Upper lobe of right lung (tissue), 1 donor: Measurements from ENCODE around the gene ADPRM. TPM values are rescaled to one million over a fixed set of nuclear protein-coding genes. Genes with fewer than 3 reads are reported as not detected.
"Not testable (repeated sequence)": the region's sequence is repeated elsewhere in the genome, so short reads cannot be mapped to it uniquely, and the experiment has no call there.

Source experiments
- ATAC-seq: fragments of 200-7000 bp; cut with Tn5 transposase; one replicate; pipeline ENCODE4 v1.9.1; 2020; ENCODE audit warnings: mild to moderate bottlenecking, moderate library complexity
- DNase-seq: peaks from one replicate; pipeline ENCODE4 v3.0.0-alpha.2; 2020
- H3K27ac ChIP-seq: fragments of 200-600 bp; one replicate; pipeline ENCODE4 v1.8.0; 2022
- H3K27me3 ChIP-seq: fragments of 200-600 bp; one replicate; pipeline ENCODE4 v1.8.0; 2022; ENCODE audit warnings: mild to moderate bottlenecking
- H3K36me3 ChIP-seq: fragments of 200-600 bp; one replicate; pipeline ENCODE4 v1.8.0; 2022
- H3K4me1 ChIP-seq: fragments of 200-600 bp; one replicate; pipeline ENCODE4 v1.8.0; 2022
- H3K4me3 ChIP-seq: fragments of 200-600 bp; one replicate; pipeline ENCODE4 v1.8.0; 2022; ENCODE audit warnings: mild to moderate bottlenecking
- H3K9me3 ChIP-seq: fragments of 200-600 bp; one replicate; pipeline ENCODE4 v1.8.0; 2022
- intact Hi-C: fragments of 100-400 bp; cut with DNase I; formaldehyde crosslinking; loops from one replicate; pipeline ENCODE4 v1.11.0; 2022
- total RNA-seq: library from RNA; stranded (reverse); fragmentation: NEBNext Ultra II Directional; extraction: Animal tissue kit (Norgen Biotek cat#: 25700); gene quantifications from one replicate; pipeline ENCODE4 v1.2.1, GENCODE V29; 2021
- TF ChIP-seq, protein P1 (sequence below): fragments of 200-600 bp; IDR thresholded peaks from one replicate; pipeline ENCODE4 v1.8.0; 2022; ENCODE audit warnings: antibody characterized with exemption
- donor health status: DM: no; HTN: yes; CAD: no; lungs with severe emphysema.

Gene ADPRM
- total RNA-seq, 1 donor from 2014 or later, result 8.2 TPM

DNA sequence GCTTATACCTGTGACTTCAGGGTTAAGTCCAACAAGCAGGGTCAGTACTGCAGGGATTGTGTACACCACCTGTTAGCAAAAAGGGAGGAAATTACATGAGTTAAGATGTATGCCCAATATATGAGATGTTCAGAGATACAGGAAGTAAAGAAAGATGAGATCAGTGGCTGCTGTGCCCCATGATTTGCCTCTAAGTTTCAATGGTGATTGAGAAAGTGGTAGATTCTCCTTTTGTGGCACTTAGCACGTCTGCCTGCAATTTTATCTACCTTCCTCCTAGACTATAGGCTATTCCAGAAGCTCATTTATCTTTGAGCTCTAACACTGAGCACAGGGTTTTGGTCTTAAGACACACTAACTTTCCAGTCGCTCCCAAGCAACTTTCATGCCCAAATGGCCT, 28.8 kb downstream of the ADPRM start:
- Histone ChIP-seq H3K27ac (no peak overlapping the region), H3K36me3 (peaks cover 17% of the 10 kb centered on the region), H3K4me3 (no peak overlapping the region), H3K4me1 (no peaks in the 10 kb centered on the region), H3K27me3 (no peaks in the 10 kb centered on the region), H3K9me3 (no peaks in the 10 kb centered on the region)
- ATAC-seq (no peak), DNase-seq (no peak)
- TF ChIP-seq, protein P1, sequence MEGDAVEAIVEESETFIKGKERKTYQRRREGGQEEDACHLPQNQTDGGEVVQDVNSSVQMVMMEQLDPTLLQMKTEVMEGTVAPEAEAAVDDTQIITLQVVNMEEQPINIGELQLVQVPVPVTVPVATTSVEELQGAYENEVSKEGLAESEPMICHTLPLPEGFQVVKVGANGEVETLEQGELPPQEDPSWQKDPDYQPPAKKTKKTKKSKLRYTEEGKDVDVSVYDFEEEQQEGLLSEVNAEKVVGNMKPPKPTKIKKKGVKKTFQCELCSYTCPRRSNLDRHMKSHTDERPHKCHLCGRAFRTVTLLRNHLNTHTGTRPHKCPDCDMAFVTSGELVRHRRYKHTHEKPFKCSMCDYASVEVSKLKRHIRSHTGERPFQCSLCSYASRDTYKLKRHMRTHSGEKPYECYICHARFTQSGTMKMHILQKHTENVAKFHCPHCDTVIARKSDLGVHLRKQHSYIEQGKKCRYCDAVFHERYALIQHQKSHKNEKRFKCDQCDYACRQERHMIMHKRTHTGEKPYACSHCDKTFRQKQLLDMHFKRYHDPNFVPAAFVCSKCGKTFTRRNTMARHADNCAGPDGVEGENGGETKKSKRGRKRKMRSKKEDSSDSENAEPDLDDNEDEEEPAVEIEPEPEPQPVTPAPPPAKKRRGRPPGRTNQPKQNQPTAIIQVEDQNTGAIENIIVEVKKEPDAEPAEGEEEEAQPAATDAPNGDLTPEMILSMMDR, result no peak
- intact Hi-C loops, result no loop called here

DNA sequence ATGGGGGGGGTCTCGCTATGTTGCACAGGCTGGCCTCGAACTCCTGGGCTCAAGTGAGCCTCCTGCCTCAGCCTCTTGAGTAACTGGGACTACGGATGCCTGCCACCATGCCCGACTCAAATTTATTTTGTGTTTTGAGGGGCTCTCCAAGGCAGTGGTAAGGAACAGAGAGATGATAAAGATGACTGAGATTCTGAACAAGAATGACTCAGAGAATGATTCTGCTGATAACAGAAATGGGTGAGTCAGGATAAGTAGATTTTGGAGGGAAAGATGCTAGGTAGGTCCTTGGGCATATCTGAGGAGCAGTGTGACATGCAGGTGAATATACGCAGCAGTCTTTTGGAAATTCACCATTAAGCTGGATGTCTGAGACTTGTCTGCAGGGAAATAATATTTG, 29.8 kb downstream of the ADPRM start:
- intact Hi-C loops, result no loop called here
- H3K27me3 ChIP-seq, result no peaks in the 10 kb centered on the region
- peaks cover 17% of the 10 kb centered on the region for H3K36me3 ChIP-seq
- DNase-seq, result no peak
- ATAC-seq, result no peak
- H3K27ac ChIP-seq, result no peak overlapping the region
- no peaks in the 10 kb centered on the region for H3K9me3 ChIP-seq
- no peak overlapping the region for H3K4me3 ChIP-seq
- TF ChIP-seq, protein P1, result no peak
- no peaks in the 10 kb centered on the region for H3K4me1 ChIP-seq

DNA sequence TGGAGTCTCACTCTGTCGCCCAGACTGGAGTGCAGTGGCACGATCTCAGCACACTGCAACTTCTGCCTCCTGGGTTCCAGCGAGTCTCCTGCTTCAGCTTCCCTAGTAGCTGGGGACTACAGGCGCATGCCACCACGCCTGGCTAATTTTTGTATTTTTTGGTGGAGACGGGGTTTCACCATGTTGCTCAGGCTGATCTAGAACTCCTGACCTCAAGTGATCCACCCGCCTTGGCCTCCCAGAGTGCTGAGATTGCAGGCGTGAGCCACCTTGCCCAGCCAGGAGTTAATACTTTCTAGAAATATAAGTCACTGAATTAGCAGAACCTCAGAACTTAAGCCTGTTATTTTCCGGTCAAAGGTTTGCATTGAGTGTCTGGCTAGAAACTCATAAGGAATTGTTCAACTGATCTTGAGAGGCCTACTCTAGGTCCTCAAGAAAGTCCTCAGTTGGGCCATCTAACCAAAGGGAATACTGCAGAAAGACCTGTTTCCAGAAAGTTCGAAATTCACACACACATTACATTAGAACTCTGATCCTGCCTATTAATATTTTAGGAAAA, 31.0 kb downstream of the ADPRM start:
- no peak for ATAC-seq
- intact Hi-C loops, result no loop called here

DNA sequence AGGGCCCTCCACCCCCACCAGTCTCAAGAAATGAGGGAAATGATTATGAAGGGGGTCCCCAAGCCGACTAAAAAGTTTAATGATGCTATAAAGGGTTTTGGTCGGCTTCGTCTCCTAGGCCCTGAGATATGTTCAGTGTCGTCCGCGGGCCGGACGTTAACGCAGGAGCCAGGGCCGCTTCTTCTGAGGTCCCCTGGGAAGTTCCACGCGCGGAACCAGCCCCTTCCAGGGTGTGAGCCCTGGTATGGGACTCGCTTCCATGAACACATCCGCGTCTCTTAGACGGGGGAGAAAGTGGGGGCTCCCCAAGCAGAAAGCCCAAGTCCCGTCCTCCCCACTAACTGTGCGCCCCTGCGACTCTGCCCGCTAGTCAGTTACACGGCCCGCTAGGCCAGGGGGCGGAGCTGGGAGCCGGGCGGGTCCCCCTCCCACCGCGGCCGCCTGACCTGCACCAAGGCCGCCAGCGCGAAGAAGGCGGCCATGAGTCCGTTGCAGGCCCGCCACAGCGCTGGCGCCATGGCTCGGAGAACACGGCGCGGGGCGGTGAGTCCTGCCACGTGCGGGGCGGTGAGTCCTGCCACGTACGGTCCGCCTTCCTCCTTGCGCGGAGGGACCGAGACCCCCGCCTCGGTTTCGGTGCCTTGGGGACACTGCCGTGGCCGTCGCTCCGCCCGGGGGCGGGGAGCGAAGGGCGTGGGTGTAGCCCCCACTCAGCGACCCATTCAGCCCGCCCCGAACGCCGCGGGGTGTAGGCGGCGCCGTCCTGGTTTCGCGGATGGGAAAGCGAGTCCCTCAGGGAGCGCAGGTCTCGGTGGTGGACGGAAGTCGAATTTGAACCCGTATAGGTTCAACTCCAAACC, 32.2 kb downstream of the ADPRM start, which contains the start of gene TMEM220:
Gene TMEM220, minus strand, starts transcription at position 690 of the 860 bp plus-strand sequence. Its CDS starts 172 bp downstream, at position 518.
- intact Hi-C loops, result loop anchor here (10.0 kb wide), 1 partner anchor 115 kb away; no protein-coding TSS in a partner anchor
- TF ChIP-seq, protein P1, result no peak

More for the DNA sequence above, 31.0 kb downstream of the ADPRM start:
- H3K27me3 ChIP-seq, result no peaks in the 10 kb centered on the region
- peak overlapping the region; percentile 90 for H3K27ac ChIP-seq
- H3K36me3 ChIP-seq, result peaks cover 11% of the 10 kb centered on the region
- no peak for DNase-seq
- H3K4me1 ChIP-seq, result no peaks in the 10 kb centered on the region
- H3K4me3 ChIP-seq, result no peak overlapping the region
- TF ChIP-seq, protein P1, result no peak
- H3K9me3 ChIP-seq, result no peaks in the 10 kb centered on the region

DNA sequence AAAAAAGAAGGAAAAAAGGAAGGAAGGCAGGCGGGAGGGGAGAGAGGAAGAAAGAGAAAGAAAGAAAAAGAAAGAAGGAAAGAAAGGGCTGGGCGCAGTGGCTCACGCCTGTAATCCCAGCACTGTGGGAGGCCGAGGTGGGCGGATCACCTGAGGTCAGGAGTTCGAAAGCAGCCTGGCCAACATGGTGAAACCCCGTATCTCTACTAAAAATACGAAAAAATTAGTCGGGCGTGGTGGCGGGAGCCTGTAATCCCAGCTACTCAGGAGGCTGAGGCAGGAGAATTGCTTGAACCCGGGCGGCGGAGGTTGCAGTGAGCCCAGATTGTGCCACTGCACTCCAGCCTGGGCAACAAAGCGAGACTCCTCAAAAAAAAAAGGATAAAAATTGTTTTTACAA, 32.9 kb downstream of the ADPRM start:
- not testable (repeated sequence) for ATAC-seq, H3K9me3 ChIP-seq, DNase-seq, H3K4me1 ChIP-seq, H3K27me3 ChIP-seq, H3K36me3 ChIP-seq
- intact Hi-C loops, result loop anchor here (10.0 kb wide), 1 partner anchor 115 kb away; no protein-coding TSS in a partner anchor
- Histone ChIP-seq H3K27ac (peak overlapping the region; percentile 90), H3K4me3 (peak overlapping the region; percentile 73)

More for the DNA sequence above, 32.2 kb downstream of the ADPRM start, which contains the start of gene TMEM220:
- H3K27me3 ChIP-seq, result no peaks in the 10 kb centered on the region
- H3K4me1 ChIP-seq, result no peaks in the 10 kb centered on the region
- peak; percentile 97 for ATAC-seq
- no peaks in the 10 kb centered on the region for H3K9me3 ChIP-seq
- peak within 1 kb of the TSS; percentile 90 for H3K27ac ChIP-seq
- H3K36me3 ChIP-seq, result peaks cover 7% of the 10 kb centered on the region
- DNase-seq, result peak; percentile 92
- peak within 1 kb of the TSS; percentile 73 for H3K4me3 ChIP-seq

DNA sequence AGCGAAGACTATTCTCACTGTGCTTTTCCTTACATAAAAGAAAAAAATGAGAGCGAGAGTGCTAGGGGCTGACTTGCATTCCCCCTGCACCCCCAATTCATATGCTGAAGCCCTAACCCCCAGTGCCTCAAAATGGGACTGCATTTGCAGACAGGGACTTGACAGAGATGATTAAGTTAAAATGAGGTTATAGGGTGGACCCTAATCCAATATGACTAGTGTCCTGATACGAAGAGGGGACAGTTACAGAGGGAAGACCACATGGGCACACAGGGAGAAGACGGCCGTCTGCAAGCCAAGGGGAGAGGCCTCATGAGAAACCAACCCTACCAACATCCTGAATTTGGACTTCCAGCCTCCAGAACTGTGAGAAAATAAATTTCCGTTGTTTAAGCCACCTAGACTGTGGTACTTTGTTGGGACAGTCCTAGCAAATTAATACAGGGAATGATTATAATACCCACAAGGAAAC, 34.0 kb downstream of the ADPRM start:
- H3K9me3 ChIP-seq, result no peaks in the 10 kb centered on the region
- ATAC-seq (no peak), DNase-seq (no peak)
- TF ChIP-seq, protein P1, result no peak
- no peak overlapping the region for H3K27ac ChIP-seq
- no peaks in the 10 kb centered on the region for H3K36me3 ChIP-seq
- no peaks in the 10 kb centered on the region for H3K4me1 ChIP-seq
- intact Hi-C loops, result loop anchor here (10.0 kb wide), 1 partner anchor 113 kb away; no protein-coding TSS in a partner anchor
- H3K27me3 ChIP-seq, result no peaks in the 10 kb centered on the region
- no peak overlapping the region for H3K4me3 ChIP-seq

DNA sequence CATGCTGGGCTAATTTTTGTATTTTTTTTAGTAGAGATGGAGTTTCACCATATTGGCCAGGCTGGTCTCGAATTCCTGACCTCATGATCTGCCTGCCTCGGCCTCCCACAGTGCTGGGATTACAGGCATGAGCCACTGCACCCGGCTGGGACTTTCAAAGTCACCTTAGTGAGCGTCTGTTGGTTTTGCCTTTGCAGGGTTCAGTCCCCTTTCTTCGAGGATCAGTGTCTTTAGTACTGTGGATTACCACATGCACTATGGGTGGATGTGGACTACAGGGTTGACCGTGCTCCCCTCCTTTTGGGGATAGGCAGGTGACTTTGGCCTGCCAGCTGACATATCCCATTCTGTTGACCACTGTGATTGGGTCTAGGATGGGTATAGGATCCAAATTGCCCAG, 34.7 kb downstream of the ADPRM start:
- H3K4me3 ChIP-seq, H3K36me3 ChIP-seq, H3K27me3 ChIP-seq, H3K4me1 ChIP-seq, H3K27ac ChIP-seq, H3K9me3 ChIP-seq, DNase-seq, ATAC-seq: not testable (repeated sequence)
- intact Hi-C loops, result loop anchor here (10.0 kb wide), 1 partner anchor 113 kb away; no protein-coding TSS in a partner anchor
